Hepatocyte (in vitro differentiated cells): ENCODE measurements around the gene HES4. TPM values are rescaled to one million over a fixed set of nuclear protein-coding genes. Genes with fewer than 3 reads are reported as not detected.

Experiments used
- DNase-seq: peaks from one replicate; pipeline ENCODE4 v3.0.0-alpha.2; 2016; ENCODE audit warnings: low spot score
- H2AFZ ChIP-seq: fragments of 200-600 bp; sonication (generic); 2 replicates; pipeline ENCODE4 v1.6.0; 2016; ENCODE audit warnings: antibody characterized with exemption, mild to moderate bottlenecking
- H3K27ac ChIP-seq: fragments of 200-600 bp; sonication (generic); 2 replicates; pipeline ENCODE4 v1.5.1; 2016; ENCODE audit warnings: mild to moderate bottlenecking
- H3K27me3 ChIP-seq: fragments of 200-600 bp; sonication (generic); 2 replicates; pipeline ENCODE4 v1.6.1; 2016
- H3K36me3 ChIP-seq: fragments of 200-600 bp; sonication (generic); replicated peaks from 2 replicates; pipeline ENCODE4 v1.5.1; 2016; ENCODE audit warnings: low read depth; ENCODE audit not compliant: insufficient read depth
- H3K4me1 ChIP-seq: fragments of 200-600 bp; sonication (generic); 2 replicates; pipeline ENCODE4 v1.5.1; 2016; ENCODE audit warnings: mild to moderate bottlenecking, moderate library complexity; ENCODE audit not compliant: insufficient read depth
- H3K4me2 ChIP-seq: fragments of 200-600 bp; sonication (generic); 2 replicates; pipeline ENCODE4 v1.6.0; 2016
- H3K4me3 ChIP-seq: fragments of 200-600 bp; sonication (generic); 2 replicates; pipeline ENCODE4 v1.5.1; 2016; ENCODE audit warnings: mild to moderate bottlenecking
- H3K79me2 ChIP-seq: fragments of 200-600 bp; sonication (generic); 2 replicates; pipeline ENCODE4 v1.6.0; 2017; ENCODE audit warnings: mild to moderate bottlenecking
- H3K9me2 ChIP-seq: fragments of 200-600 bp; sonication (generic); replicated peaks from 2 replicates; pipeline ENCODE4 v1.6.0; 2017; ENCODE audit warnings: mild to moderate bottlenecking; ENCODE audit not compliant: insufficient read depth
- H3K9me3 ChIP-seq: fragments of 200-600 bp; sonication (generic); 2 replicates; pipeline ENCODE4 v1.5.1; 2016; ENCODE audit warnings: low read depth, mild to moderate bottlenecking
- H4K20me1 ChIP-seq: fragments of 200-600 bp; sonication (generic); 2 replicates; pipeline ENCODE4 v1.6.0; 2016; ENCODE audit warnings: mild to moderate bottlenecking; ENCODE audit not compliant: insufficient read depth, poor library complexity, severe bottlenecking
- CTCF ChIP-seq: fragments of 200-600 bp; sonication (generic); IDR thresholded peaks from 2 replicates; pipeline ENCODE4 v1.5.1; 2016; ENCODE audit warnings: antibody characterized with exemption, mild to moderate bottlenecking; ENCODE audit not compliant: poor library complexity
- EZH2 ChIP-seq: fragments of 200-600 bp; sonication (generic); IDR thresholded peaks from 2 replicates; pipeline ENCODE4 v1.6.1; 2016; ENCODE audit warnings: antibody characterized with exemption, mild to moderate bottlenecking, borderline replicate concordance
- EZH2phosphoT487 ChIP-seq: fragments of 200-600 bp; sonication (generic); IDR thresholded peaks from one replicate; pipeline ENCODE4 v1.6.1; 2018; ENCODE audit warnings: antibody characterized with exemption, mild to moderate bottlenecking, low read depth, moderate library complexity; ENCODE audit not compliant: unreplicated experiment, severe bottlenecking
- WGBS: methylation state at CpG from one replicate; pipeline ENCODE4 v1.1.6; 2016; ENCODE audit warnings: low lambda C conversion rate; ENCODE audit errors: missing lambda C conversion rate; 5-methylcytosine and 5-hydroxymethylcytosine counted together
- polyA plus RNA-seq: library from polyadenylated mRNA; unstranded; fragments of >200 nt; fragmentation: Nextera tagmentation; extraction: Ambion mirVana; gene quantifications from 2 replicates; pipeline ENCODE4 v1.2.1, GENCODE V29; 2016
- total RNA-seq: library from RNA; depleted of rRNA; stranded (reverse); fragments of >200 nt; gene quantifications from 2 replicates; pipeline ENCODE4 v1.2.3, GENCODE V29; 2014

HES4 gene
- total and polyA plus RNA-seq, 2 experiments from 2014 or later = 28.7 to 74.5 TPM

GRCh38 chr1:1004420-1004779, 4.5 kb upstream of the HES4 start:
- H2AFZ ChIP-seq = no peak overlapping the region
- no peaks in the 10 kb centered on the region for H3K27me3 ChIP-seq
- 80% methylated on average over 7 of the region's 7 CpGs for WGBS
- TF ChIP-seq CTCF (no peak), EZH2 (no peak), EZH2phosphoT487 (no peak)
- H3K79me2 ChIP-seq = peaks cover 16% of the 10 kb centered on the region
- peak overlapping the region; percentile 57 for H3K4me2 ChIP-seq
- no peak overlapping the region for H3K4me3 ChIP-seq
- DNase-seq = no peak
- peaks cover 32% of the 10 kb centered on the region for H3K4me1 ChIP-seq
- no peaks in the 10 kb centered on the region for H4K20me1 ChIP-seq
- H3K9me2 ChIP-seq = no peaks in the 10 kb centered on the region
- H3K27ac ChIP-seq = no peak overlapping the region
- no peaks in the 10 kb centered on the region for H3K9me3 ChIP-seq
- no peaks in the 10 kb centered on the region for H3K36me3 ChIP-seq

DNA sequence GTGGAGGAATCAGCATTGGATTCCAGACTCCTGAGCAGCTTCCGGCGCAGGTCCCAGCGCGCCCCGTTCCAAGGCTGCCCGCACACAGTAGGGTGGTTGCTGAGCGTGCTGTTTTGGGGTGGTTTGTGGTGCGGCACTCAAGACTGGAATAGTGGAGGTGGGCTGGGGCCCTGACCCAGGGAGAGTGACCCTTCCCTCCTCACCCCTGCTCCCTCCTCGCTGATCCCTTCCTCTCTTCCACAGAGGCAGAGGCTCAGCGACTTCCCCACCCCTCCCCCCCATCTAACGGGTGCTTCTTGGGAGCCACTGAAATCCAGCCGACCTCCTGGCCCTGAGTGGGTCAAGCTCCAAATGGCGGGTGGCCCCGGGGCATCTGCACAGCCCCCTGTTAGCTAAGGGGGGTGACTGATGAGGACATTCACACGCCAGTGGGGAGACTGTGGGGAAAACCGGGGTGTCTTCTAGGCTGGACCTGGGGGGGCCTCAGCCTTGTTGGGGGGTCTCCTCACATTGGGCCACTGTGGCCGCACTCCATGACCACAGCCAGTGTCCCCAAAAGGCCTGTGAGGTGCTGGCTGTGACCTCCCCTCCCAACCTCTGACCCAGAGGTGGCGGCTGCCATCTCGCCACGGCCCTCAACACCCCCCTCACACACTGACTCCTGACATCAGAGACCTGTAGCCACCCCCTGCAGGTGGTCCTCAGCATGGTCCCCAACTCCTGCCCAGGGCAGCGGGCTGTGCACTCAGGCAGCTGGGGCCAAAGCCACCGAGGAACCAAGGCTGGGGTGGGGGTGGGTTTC, 3.9 kb upstream of the HES4 start:
- Histone ChIP-seq H3K27me3 (no peaks in the 10 kb centered on the region), H3K4me2 (no peak overlapping the region), H3K4me1 (peaks cover 32% of the 10 kb centered on the region)

GRCh38 chr1:1001057-1001783, 1.3 kb upstream of the HES4 start:
- peak overlapping the region; percentile 66 for H3K4me3 ChIP-seq

More for the DNA sequence above, 3.9 kb upstream of the HES4 start:
- no peaks in the 10 kb centered on the region for H3K9me2 ChIP-seq
- 95% methylated on average over 18 of the region's 22 CpGs for WGBS
- H2AFZ ChIP-seq = no peak overlapping the region
- no peak overlapping the region for H3K4me3 ChIP-seq
- no peaks in the 10 kb centered on the region for H3K36me3 ChIP-seq
- no peak for TF ChIP-seq EZH2
- TF ChIP-seq EZH2phosphoT487 = no peak
- TF ChIP-seq CTCF = no peak
- H3K79me2 ChIP-seq = peaks cover 16% of the 10 kb centered on the region
- peak; percentile 15 for DNase-seq
- H3K27ac ChIP-seq = no peak overlapping the region
- no peaks in the 10 kb centered on the region for H4K20me1 ChIP-seq
- no peaks in the 10 kb centered on the region for H3K9me3 ChIP-seq

More at GRCh38 chr1:1001057-1001783, 1.3 kb upstream of the HES4 start:
- peak overlapping the region; percentile 99 for H3K27ac ChIP-seq
- DNase-seq = peak; percentile 48
- peak overlapping the region; percentile 78 for H2AFZ ChIP-seq
- 13% methylated on average over 23 of the region's 58 CpGs for WGBS
- H4K20me1 ChIP-seq = no peaks in the 10 kb centered on the region
- peaks cover 31% of the 10 kb centered on the region for H3K4me1 ChIP-seq
- H3K79me2 ChIP-seq = peaks cover 16% of the 10 kb centered on the region
- no peaks in the 10 kb centered on the region for H3K36me3 ChIP-seq
- H3K4me2 ChIP-seq = peak overlapping the region; percentile 95
- no peaks in the 10 kb centered on the region for H3K9me3 ChIP-seq
- H3K27me3 ChIP-seq = peaks cover 16% of the 10 kb centered on the region
- TF ChIP-seq CTCF (no peak), EZH2 (no peak), EZH2phosphoT487 (no peak)
- H3K9me2 ChIP-seq = no peaks in the 10 kb centered on the region
